HEK293T (cell line): Measurements from ENCODE around the gene NTSR1.

Experiments used
- CTCF ChIA-PET: fragments of 350-600 bp; formaldehyde crosslinking; extraction: SDS; loops from one replicate; lab custom pipeline; 2021; ENCODE audit warnings: antibody characterized with exemption, inconsistent platforms; lab: Yijun Ruan, JAX
- POLR2A ChIA-PET: fragments of 350-600 bp; formaldehyde crosslinking; extraction: SDS; loops from one replicate; lab custom pipeline; 2020; ENCODE audit warnings: antibody characterized with exemption, inconsistent platforms; lab: Yijun Ruan, JAX
- DNase-seq: peaks from one replicate; pipeline ENCODE4 v3.0.0; 2012; ENCODE audit warnings: mixed read lengths; ENCODE audit errors: extremely low spot score
- ARNT ChIP-seq: fragments of 450-650 bp; IDR thresholded peaks from 2 replicates; pipeline ENCODE4 v1.6.1; 2017; ENCODE audit warnings: mild to moderate bottlenecking
- BHLHE40 ChIP-seq: fragments of 450-650 bp; IDR thresholded peaks from 2 replicates; pipeline ENCODE4 v1.6.1; 2016; ENCODE audit warnings: mild to moderate bottlenecking, moderate library complexity, borderline replicate concordance
- CTBP1 ChIP-seq: fragments of 450-650 bp; IDR thresholded peaks from 2 replicates; pipeline ENCODE4 v1.6.1; 2016; ENCODE audit warnings: borderline replicate concordance
- ELF4 ChIP-seq: fragments of 450-650 bp; IDR thresholded peaks from 2 replicates; pipeline ENCODE4 v1.6.1; 2017; ENCODE audit warnings: antibody characterized with exemption
- FOXA1 ChIP-seq: fragments of 450-650 bp; IDR thresholded peaks from 2 replicates; pipeline ENCODE4 v1.6.1; 2016; ENCODE audit warnings: mild to moderate bottlenecking
- FOXK2 ChIP-seq: fragments of 450-650 bp; IDR thresholded peaks from 2 replicates; pipeline ENCODE4 v1.6.1; 2016; ENCODE audit warnings: mild to moderate bottlenecking
- FOXM1 ChIP-seq: fragments of 450-650 bp; IDR thresholded peaks from 2 replicates; pipeline ENCODE4 v1.6.1; 2017; ENCODE audit warnings: mild to moderate bottlenecking, borderline replicate concordance
- HDGF ChIP-seq: fragments of 450-650 bp; IDR thresholded peaks from 2 replicates; pipeline ENCODE4 v1.6.1; 2017; ENCODE audit warnings: antibody characterized with exemption, borderline replicate concordance
- L3MBTL2 ChIP-seq: fragments of 450-650 bp; conservative IDR thresholded peaks from 2 replicates; pipeline ENCODE4 v1.6.1; 2016; ENCODE audit warnings: mild to moderate bottlenecking
- LEF1 ChIP-seq: fragments of 450-650 bp; IDR thresholded peaks from 2 replicates; pipeline ENCODE4 v1.6.1; 2017; ENCODE audit warnings: mild to moderate bottlenecking, borderline replicate concordance
- NFRKB ChIP-seq: fragments of 450-650 bp; IDR thresholded peaks from 2 replicates; pipeline ENCODE4 v1.6.1; 2016; ENCODE audit warnings: mild to moderate bottlenecking, moderate library complexity
- PKNOX1 ChIP-seq: fragments of 450-650 bp; IDR thresholded peaks from 2 replicates; pipeline ENCODE4 v1.6.1; 2016
- SP1 ChIP-seq: fragments of 450-650 bp; IDR thresholded peaks from 2 replicates; pipeline ENCODE4 v1.6.1; 2017
- SUZ12 ChIP-seq: fragments of 450-650 bp; IDR thresholded peaks from 2 replicates; pipeline ENCODE4 v1.6.1; 2016; ENCODE audit warnings: mild to moderate bottlenecking
- TARDBP ChIP-seq: fragments of 450-650 bp; IDR thresholded peaks from 2 replicates; pipeline ENCODE4 v1.6.1; 2016
- ZNF384 ChIP-seq: fragments of 450-650 bp; IDR thresholded peaks from 2 replicates; pipeline ENCODE4 v1.6.1; 2016

Gene NTSR1

GRCh38 chr20:62780204-62780603, 71.6 kb downstream of the NTSR1 start:
- DNase-seq = no peak
- TF ChIP-seq L3MBTL2 (no peak), ZNF384 (no peak), ELF4 (no peak), LEF1 (no peak), CTBP1 (no peak), FOXM1 (no peak), BHLHE40 (no peak), SUZ12 (no peak)
- POLR2A ChIA-PET = no interaction called here
- CTCF ChIA-PET = interaction anchor here (0.5 kb wide), 1 partner anchor 275 kb away, joined by 3 read pairs; no protein-coding TSS in a partner anchor

GRCh38 chr20:62780696-62781095, 72.1 kb downstream of the NTSR1 start:
- TF ChIP-seq TARDBP = no peak
- no peak for TF ChIP-seq FOXM1
- TF ChIP-seq BHLHE40 = no peak
- TF ChIP-seq ELF4 = no peak
- no peak for TF ChIP-seq SUZ12
- no peak for TF ChIP-seq ZNF384
- no peak for TF ChIP-seq SP1
- no peak for TF ChIP-seq L3MBTL2
- no peak for TF ChIP-seq PKNOX1
- TF ChIP-seq CTBP1 = no peak
- no peak for TF ChIP-seq HDGF
- TF ChIP-seq ARNT = no peak
- TF ChIP-seq LEF1 = no peak
- no peak for TF ChIP-seq FOXK2
- TF ChIP-seq NFRKB = no peak
- no peak for TF ChIP-seq FOXA1
- no peak for DNase-seq
- ChIA-PET CTCF (no interaction called here), POLR2A (no interaction called here)

GRCh38 chr20:62782149-62782892, 73.7 kb downstream of the NTSR1 start:
- POLR2A ChIA-PET = no interaction called here
- CTCF ChIA-PET = interaction anchor here (0.7 kb wide), 1 partner anchor 9 kb away, joined by 4 read pairs; no protein-coding TSS in a partner anchor
- TF ChIP-seq L3MBTL2 (no peak), NFRKB (no peak), TARDBP (no peak), HDGF (no peak), SP1 (no peak), BHLHE40 (no peak), FOXM1 (no peak)
- no peak for DNase-seq

GRCh38 chr20:62782893-62783278, 74.2 kb downstream of the NTSR1 start:
- ChIA-PET POLR2A (no interaction called here), CTCF (no interaction called here)
- DNase-seq = no peak
- no peak for TF ChIP-seq ELF4
- TF ChIP-seq LEF1 = no peak
- TF ChIP-seq HDGF = no peak
- TF ChIP-seq BHLHE40 = no peak
- TF ChIP-seq ARNT = no peak

- ChIA-PET POLR2A (no interaction called here), CTCF (no interaction called here)
- no peak for DNase-seq
- no peak for TF ChIP-seq ZNF384
- TF ChIP-seq TARDBP = no peak
- no peak for TF ChIP-seq LEF1
- no peak for TF ChIP-seq FOXA1
- TF ChIP-seq L3MBTL2 = no peak
- TF ChIP-seq NFRKB = no peak
- no peak for TF ChIP-seq CTBP1
- no peak for TF ChIP-seq ARNT
- TF ChIP-seq SUZ12 = no peak
- TF ChIP-seq SP1 = no peak
- no peak for TF ChIP-seq FOXM1
These were observed 75.9 kb downstream of the NTSR1 start for GRCh38 chr20:62784497-62784896.

GRCh38 chr20:62785393-62785792, 76.8 kb downstream of the NTSR1 start:
- CTCF ChIA-PET = interaction anchor here (0.6 kb wide), 1 partner anchor 135 kb away, joined by 3 read pairs; no protein-coding TSS in a partner anchor
- POLR2A ChIA-PET = no interaction called here
- DNase-seq = no peak
- TF ChIP-seq ZNF384 = no peak
- no peak for TF ChIP-seq SP1
- TF ChIP-seq ELF4 = no peak
- TF ChIP-seq HDGF = no peak
- TF ChIP-seq PKNOX1 = no peak
- TF ChIP-seq L3MBTL2 = no peak
- TF ChIP-seq CTBP1 = no peak
- TF ChIP-seq ARNT = no peak
- no peak for TF ChIP-seq FOXA1
- TF ChIP-seq NFRKB = no peak
- no peak for TF ChIP-seq FOXK2
- no peak for TF ChIP-seq SUZ12
- TF ChIP-seq TARDBP = no peak
- TF ChIP-seq FOXM1 = no peak
- no peak for TF ChIP-seq BHLHE40
- no peak for TF ChIP-seq LEF1
